Measurements from ENCODE around the gene TMEM219. TPM values are rescaled to one million over a fixed set of nuclear protein-coding genes. Genes with fewer than 3 reads are reported as not detected.

TMEM219 gene
- total and polyA plus RNA-seq, 2 donors (not counting 3 experiments of a cell fraction or from before 2014, with no cell fraction given), result 110 to 182 TPM

DNA sequence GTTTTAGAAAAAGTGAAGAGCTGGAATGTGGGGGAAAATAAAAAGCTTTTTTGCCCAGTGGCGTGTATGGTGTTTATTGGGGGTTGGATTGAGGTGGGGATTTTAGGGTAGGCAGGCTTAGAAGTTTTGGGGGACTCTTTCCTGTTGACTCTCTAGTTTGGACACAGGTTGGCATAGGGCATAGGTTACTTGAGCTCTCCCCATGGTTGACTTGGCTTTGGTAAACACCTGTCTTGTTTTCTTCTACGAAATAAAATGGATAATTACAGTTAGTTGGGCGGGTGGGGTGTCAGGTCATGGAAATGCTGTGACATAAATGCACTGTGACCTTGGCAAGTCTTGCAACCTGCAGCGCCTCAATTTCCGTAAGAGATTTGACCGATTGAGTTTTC, 11.1 kb downstream of the TMEM219 start:
- DNase-seq (ENCODE audit: low read depth, low spot score), result no peak
- no peak overlapping the region for H3K4me3 ChIP-seq (replicated peaks in 1 of 3; ENCODE audit: insufficient read depth in 1 of 3, low read depth in 1 of 3, low read length in 3 of 3)
- H3K9ac ChIP-seq (replicated peaks; ENCODE audit: extremely low read depth, insufficient read depth, low read length), result no peak overlapping the region
- H3K27me3 ChIP-seq (ENCODE audit: control insufficient read depth in 2 of 2, insufficient read depth in 2 of 2, low read length in 2 of 2), result no peaks in the 10 kb centered on the region
- FAIRE-seq, result no peak
- dilution Hi-C loops (cut with MboI; ENCODE audit: extremely low pct_ligation_motif_present, low sequenced_read_pairs) (no loop called here), intact Hi-C loops (cut with micrococcal nuclease) (loop anchor here (1.0 to 5.0 kb wide), 6 partner anchors 11 to 166 kb away; partner anchors contain the start of genes CDIPT, INO80E, KCTD13 and MAZ)
- peaks cover 31% of the 10 kb centered on the region for H3K4me1 ChIP-seq (ENCODE audit: control insufficient read depth, extremely low read depth, insufficient read depth, low read length)
- H3K27ac ChIP-seq (ENCODE audit: insufficient read depth, low read depth, low read length), result no peak overlapping the region
- H4K20me1 ChIP-seq (replicated peaks; ENCODE audit: control insufficient read depth, extremely low read depth, insufficient read depth, low read length), result no peaks in the 10 kb centered on the region
- POLR2A ChIA-PET, result interaction anchor here (0.5 to 1.4 kb wide), 12 partner anchors 11 to 183 kb away, joined by 3 to 14 read pairs (median 3); partner anchors contain the start of genes ASPHD1, KCTD13, KIF22 and SEZ6L2
- H2AFZ ChIP-seq (ENCODE audit: low read depth, low read length), result no peak overlapping the region
- H3K79me2 ChIP-seq (ENCODE audit: control insufficient read depth, insufficient read depth, low read length), result peaks cover 43% of the 10 kb centered on the region
- TF ChIP-seq MYC (IDR thresholded peaks at IDR 0.05; ENCODE audit: low read depth, low read length) (no peak), POLR2A (IDR thresholded peaks at IDR 0.05; ENCODE audit: low read depth, low read length) (no peak), GATA2 (IDR thresholded peaks at IDR 0.05; ENCODE audit: insufficient read depth, insufficient read length, low read depth, low read length) (no peak), JUN (IDR thresholded peaks at IDR 0.05; ENCODE audit: borderline replicate concordance, insufficient read depth, insufficient read length, low read depth) (no peak), EZH2 (IDR thresholded peaks at IDR 0.05; ENCODE audit: borderline replicate concordance, low read depth, low read length, severe bottlenecking) (no peak), FOS (IDR thresholded peaks at IDR 0.05; ENCODE audit: borderline replicate concordance, insufficient read depth, low read length) (no peak), POLR2AphosphoS5 (IDR thresholded peaks at IDR 0.05; ENCODE audit: insufficient read depth, low read depth, low read length) (no peak)
- TF ChIP-seq, protein P1, sequence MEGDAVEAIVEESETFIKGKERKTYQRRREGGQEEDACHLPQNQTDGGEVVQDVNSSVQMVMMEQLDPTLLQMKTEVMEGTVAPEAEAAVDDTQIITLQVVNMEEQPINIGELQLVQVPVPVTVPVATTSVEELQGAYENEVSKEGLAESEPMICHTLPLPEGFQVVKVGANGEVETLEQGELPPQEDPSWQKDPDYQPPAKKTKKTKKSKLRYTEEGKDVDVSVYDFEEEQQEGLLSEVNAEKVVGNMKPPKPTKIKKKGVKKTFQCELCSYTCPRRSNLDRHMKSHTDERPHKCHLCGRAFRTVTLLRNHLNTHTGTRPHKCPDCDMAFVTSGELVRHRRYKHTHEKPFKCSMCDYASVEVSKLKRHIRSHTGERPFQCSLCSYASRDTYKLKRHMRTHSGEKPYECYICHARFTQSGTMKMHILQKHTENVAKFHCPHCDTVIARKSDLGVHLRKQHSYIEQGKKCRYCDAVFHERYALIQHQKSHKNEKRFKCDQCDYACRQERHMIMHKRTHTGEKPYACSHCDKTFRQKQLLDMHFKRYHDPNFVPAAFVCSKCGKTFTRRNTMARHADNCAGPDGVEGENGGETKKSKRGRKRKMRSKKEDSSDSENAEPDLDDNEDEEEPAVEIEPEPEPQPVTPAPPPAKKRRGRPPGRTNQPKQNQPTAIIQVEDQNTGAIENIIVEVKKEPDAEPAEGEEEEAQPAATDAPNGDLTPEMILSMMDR (IDR thresholded peaks at IDR 0.05; ENCODE audit: extremely low read depth in 1 of 2, insufficient read depth in 1 of 2, low read depth in 1 of 2, low read length in 2 of 2), result no peak
- TF ChIP-seq, protein P2, sequence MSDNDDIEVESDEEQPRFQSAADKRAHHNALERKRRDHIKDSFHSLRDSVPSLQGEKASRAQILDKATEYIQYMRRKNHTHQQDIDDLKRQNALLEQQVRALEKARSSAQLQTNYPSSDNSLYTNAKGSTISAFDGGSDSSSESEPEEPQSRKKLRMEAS (IDR thresholded peaks at IDR 0.05; ENCODE audit: insufficient read depth, insufficient read length), result no peak
- H3K4me2 ChIP-seq (ENCODE audit: insufficient read depth, low read length), result no peak overlapping the region
- H3K36me3 ChIP-seq (ENCODE audit: control insufficient read depth in 2 of 2, extremely low read depth in 1 of 2, insufficient read depth in 2 of 2, low read length in 2 of 2), result peaks cover 5 to 15% of the 10 kb centered on the region in 2 experiments
- H3K9me3 ChIP-seq (replicated peaks; ENCODE audit: control insufficient read depth, insufficient read depth, low read length), result no peaks in the 10 kb centered on the region
- H3K9me1 ChIP-seq (replicated peaks; ENCODE audit: control insufficient read depth, extremely low read depth, insufficient read depth, low read length), result no peaks in the 10 kb centered on the region
- CTCF ChIA-PET, result interaction anchor here (0.6 to 2.3 kb wide), 11 partner anchors 10 to 165 kb away, joined by 3 to 17 read pairs (median 4); partner anchors contain the start of genes CDIPT, KCTD13 and TMEM219
- BruUV-seq (replicated peaks), result no TSS peak
